GM06990 (cell line): Measurements from ENCODE around the gene FAM53B.

Experiments
- DNase-seq: peaks from one replicate; pipeline ENCODE4 v3.0.0-alpha.2; 2011; ENCODE audit not compliant: insufficient read length; ENCODE audit errors: extremely low read depth
- H3K27me3 ChIP-seq: replicated peaks from 2 replicates; pipeline ENCODE4 v1.6.0; 2011; ENCODE audit warnings: low read length; ENCODE audit not compliant: control insufficient read depth, insufficient read depth
- H3K36me3 ChIP-seq: 2 replicates; pipeline ENCODE4 v1.5.1; 2011; ENCODE audit warnings: low read length; ENCODE audit not compliant: control insufficient read depth, insufficient read depth
- H3K4me3 ChIP-seq: replicated peaks from 2 replicates; pipeline ENCODE4 v1.5.1; 2011; ENCODE audit warnings: low read depth, mild to moderate bottlenecking, control low read depth, low read length
- CTCF ChIP-seq: IDR thresholded peaks from 2 replicates; pipeline ENCODE4 v1.5.1; 2011; ENCODE audit warnings: low read length, control low read depth, mild to moderate bottlenecking, inconsistent platforms; ENCODE audit not compliant: insufficient read depth, poor library complexity, severe bottlenecking

FAM53B gene

GRCh38 chr10:124711145-124711544 lies 33.0 kb downstream of the FAM53B start:
- no peak for TF ChIP-seq CTCF
- Histone ChIP-seq H3K27me3 (no peaks in the 10 kb centered on the region), H3K4me3 (no peak overlapping the region), H3K36me3 (peaks cover 3% of the 10 kb centered on the region)
- DNase-seq = no peak

GRCh38 chr10:124710266-124710881 lies 33.8 kb downstream of the FAM53B start:
- no peak for DNase-seq
- H3K4me3 ChIP-seq = no peak overlapping the region
- H3K27me3 ChIP-seq = no peaks in the 10 kb centered on the region
- H3K36me3 ChIP-seq = peaks cover 6% of the 10 kb centered on the region
- no peak for TF ChIP-seq CTCF

GRCh38 chr10:124709861-124710260 lies 34.3 kb downstream of the FAM53B start:
- no peak overlapping the region for H3K4me3 ChIP-seq
- no peak for DNase-seq
- TF ChIP-seq CTCF = no peak

GRCh38 chr10:124708922-124709520 lies 35.2 kb downstream of the FAM53B start:
- Histone ChIP-seq H3K27me3 (no peaks in the 10 kb centered on the region), H3K36me3 (peaks cover 8% of the 10 kb centered on the region), H3K4me3 (no peak overlapping the region)
- no peak for TF ChIP-seq CTCF
- DNase-seq = no peak

More at GRCh38 chr10:124709861-124710260, 34.3 kb downstream of the FAM53B start:
- Histone ChIP-seq H3K27me3 (no peaks in the 10 kb centered on the region), H3K36me3 (peaks cover 8% of the 10 kb centered on the region)

- no peak overlapping the region for H3K4me3 ChIP-seq
- no peaks in the 10 kb centered on the region for H3K27me3 ChIP-seq
- peaks cover 8% of the 10 kb centered on the region for H3K36me3 ChIP-seq
- no peak for DNase-seq
- no peak for TF ChIP-seq CTCF
Measured at GRCh38 chr10:124708246-124708779, 35.9 kb downstream of the FAM53B start.

- no peak for TF ChIP-seq CTCF
- H3K4me3 ChIP-seq = no peak overlapping the region
- no peak for DNase-seq
- no peaks in the 10 kb centered on the region for H3K27me3 ChIP-seq
- peaks cover 8% of the 10 kb centered on the region for H3K36me3 ChIP-seq
Measured at GRCh38 chr10:124707551-124707950, 36.6 kb downstream of the FAM53B start.
